Gastroesophageal sphincter (tissue), 4 donors: ENCODE measurements around the gene PLEKHA7. TPM values are rescaled to one million over a fixed set of nuclear protein-coding genes. Genes with fewer than 3 reads are reported as not detected.

Experiments used
- ATAC-seq: fragments of 150-250 bp; one replicate; pipeline ENCODE4 v1.9.1; 2016; ENCODE audit warnings: mild to moderate bottlenecking, moderate library complexity
- H3K27ac ChIP-seq, 4 donors: fragments of 200-600 bp; sonication (generic) in 3 of 4; 1 replicate in 3 of 4; 2 replicates in 1 of 4; pipeline ENCODE4 v1.5.1; 2016 to 2019
- H3K27me3 ChIP-seq: fragments of 200-600 bp; sonication (generic); one replicate; pipeline ENCODE4 v1.5.1; 2019
- H3K36me3 ChIP-seq, 2 donors: fragments of 200-600 bp; sonication (generic); one replicate each; pipeline ENCODE4 v1.5.1; 2019; ENCODE audit warnings: control low read depth in 1 of 2
- H3K4me1 ChIP-seq, 3 donors: fragments of 200-600 bp; sonication (generic); 1 replicate in 2 of 3; 2 replicates in 1 of 3; pipeline ENCODE4 v1.5.1; 2016 to 2019; ENCODE audit warnings: control low read depth in 2 of 3
- H3K4me3 ChIP-seq, 2 donors: fragments of 200-600 bp; sonication (generic); one replicate each; pipeline ENCODE4 v1.5.1; 2019; ENCODE audit warnings: mild to moderate bottlenecking in 1 of 2, moderate library complexity in 1 of 2
- H3K9me3 ChIP-seq, 3 donors: fragments of 200-600 bp; sonication (generic); one replicate each; pipeline ENCODE4 v1.5.1; 2017 to 2019; ENCODE audit warnings: control low read depth in 2 of 3
- EP300 ChIP-seq: sonication (generic); formaldehyde crosslinking; IDR thresholded peaks from one replicate; pipeline ENCODE4 v1.6.1; 2017; ENCODE audit warnings: antibody characterized with exemption, mild to moderate bottlenecking
- POLR2A ChIP-seq, 2 donors: fragments of 450-650 bp; IDR thresholded peaks; one replicate each; pipeline ENCODE4 v1.6.1; 2017; ENCODE audit warnings: antibody characterized with exemption in 2 of 2, mild to moderate bottlenecking in 2 of 2, moderate library complexity in 1 of 2
- POLR2AphosphoS5 ChIP-seq: sonication (generic); formaldehyde crosslinking; IDR thresholded peaks from one replicate; pipeline ENCODE4 v1.6.1; 2017; ENCODE audit warnings: antibody characterized with exemption
- WGBS, 2 donors: methylation state at CpG; one replicate each; pipeline ENCODE4 v1.1.5; 2018; ENCODE audit warnings: low coverage in 1 of 2; 5-methylcytosine and 5-hydroxymethylcytosine counted together
- total RNA-seq, 4 donors: library from RNA; depleted of rRNA; stranded (reverse); fragments of >200 nt; gene quantifications; one replicate each; pipeline ENCODE4 v1.1.0, GENCODE V29; 2016
- TF ChIP-seq, protein P1 (sequence below), 4 experiments: fragments of 200-600 bp in 2 of 4; fragments of 450-650 bp in 2 of 4; sonication (generic) in 1 of 4; IDR thresholded peaks; one replicate each; pipeline ENCODE4 v1.5.1; 2017 to 2019; ENCODE audit warnings: antibody characterized with exemption in 4 of 4, mild to moderate bottlenecking in 2 of 4, moderate library complexity in 2 of 4

PLEKHA7 gene
- total RNA-seq, 4 donors from 2014 or later, result 8.6 to 13.2 (median 12.2) TPM

- H3K27me3 ChIP-seq, result no peaks in the 10 kb centered on the region
- no peaks in the 10 kb centered on the region for H3K36me3 ChIP-seq
- 86 to 96% methylated on average over 6 to 7 of the region's 7 CpGs for WGBS, 2 donors
- ATAC-seq, result no peak
- H3K4me3 ChIP-seq, result no peak overlapping the region
- H3K27ac ChIP-seq, result no peak overlapping the region
- TF ChIP-seq POLR2A (IDR thresholded peaks at IDR 0.05) (no peak), POLR2AphosphoS5 (no peak), EP300 (no peak)
- TF ChIP-seq, protein P1, sequence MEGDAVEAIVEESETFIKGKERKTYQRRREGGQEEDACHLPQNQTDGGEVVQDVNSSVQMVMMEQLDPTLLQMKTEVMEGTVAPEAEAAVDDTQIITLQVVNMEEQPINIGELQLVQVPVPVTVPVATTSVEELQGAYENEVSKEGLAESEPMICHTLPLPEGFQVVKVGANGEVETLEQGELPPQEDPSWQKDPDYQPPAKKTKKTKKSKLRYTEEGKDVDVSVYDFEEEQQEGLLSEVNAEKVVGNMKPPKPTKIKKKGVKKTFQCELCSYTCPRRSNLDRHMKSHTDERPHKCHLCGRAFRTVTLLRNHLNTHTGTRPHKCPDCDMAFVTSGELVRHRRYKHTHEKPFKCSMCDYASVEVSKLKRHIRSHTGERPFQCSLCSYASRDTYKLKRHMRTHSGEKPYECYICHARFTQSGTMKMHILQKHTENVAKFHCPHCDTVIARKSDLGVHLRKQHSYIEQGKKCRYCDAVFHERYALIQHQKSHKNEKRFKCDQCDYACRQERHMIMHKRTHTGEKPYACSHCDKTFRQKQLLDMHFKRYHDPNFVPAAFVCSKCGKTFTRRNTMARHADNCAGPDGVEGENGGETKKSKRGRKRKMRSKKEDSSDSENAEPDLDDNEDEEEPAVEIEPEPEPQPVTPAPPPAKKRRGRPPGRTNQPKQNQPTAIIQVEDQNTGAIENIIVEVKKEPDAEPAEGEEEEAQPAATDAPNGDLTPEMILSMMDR (IDR thresholded peaks at IDR 0.05), result no peak
- no peaks in the 10 kb centered on the region for H3K9me3 ChIP-seq
- H3K4me1 ChIP-seq, result no peaks in the 10 kb centered on the region
Measured at GRCh38 chr11:16977136-16977993, 36.8 kb downstream of the PLEKHA7 start.

GRCh38 chr11:16976379-16976778 lies 37.8 kb downstream of the PLEKHA7 start:
- Histone ChIP-seq H3K9me3 (no peaks in the 10 kb centered on the region), H3K27ac (no peak overlapping the region), H3K4me3 (no peak overlapping the region), H3K4me1 (no peaks in the 10 kb centered on the region), H3K27me3 (no peaks in the 10 kb centered on the region), H3K36me3 (no peaks in the 10 kb centered on the region)
- WGBS, 2 donors, result 80% methylated on average over 5 of the region's 5 CpGs
- no peak for ATAC-seq
- TF ChIP-seq POLR2AphosphoS5, result no peak
- TF ChIP-seq, protein P1 (IDR thresholded peaks at IDR 0.05), result no peak
- TF ChIP-seq EP300, result no peak
- no peak for TF ChIP-seq POLR2A (IDR thresholded peaks at IDR 0.05)

DNA sequence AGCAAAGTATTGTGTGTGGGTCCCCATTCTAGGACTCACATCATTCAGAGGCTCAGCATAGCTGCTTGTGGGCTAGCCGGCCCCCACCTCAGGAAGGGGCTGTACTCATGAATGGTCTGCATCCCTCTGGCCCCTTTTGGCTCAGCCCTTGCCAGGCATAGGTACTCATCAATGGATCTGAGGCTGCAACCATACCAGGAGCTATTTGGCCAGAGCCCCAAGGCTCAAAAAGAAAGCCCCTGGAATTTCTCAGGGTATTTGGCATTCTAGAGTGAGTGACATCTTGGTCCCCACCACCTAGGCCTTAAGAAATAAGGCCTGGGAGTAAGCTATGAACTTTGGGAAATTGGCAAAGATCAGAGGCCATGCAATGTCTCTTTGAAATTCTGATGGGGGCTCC lies 38.3 kb downstream of the PLEKHA7 start:
- Histone ChIP-seq H3K27ac (no peak overlapping the region), H3K36me3 (no peaks in the 10 kb centered on the region), H3K4me3 (no peak overlapping the region), H3K27me3 (no peaks in the 10 kb centered on the region), H3K4me1 (no peaks in the 10 kb centered on the region), H3K9me3 (no peaks in the 10 kb centered on the region)
- no peak for ATAC-seq
- TF ChIP-seq POLR2AphosphoS5 (no peak), EP300 (no peak), POLR2A (IDR thresholded peaks at IDR 0.05) (no peak)
- TF ChIP-seq, protein P1 (IDR thresholded peaks at IDR 0.05), result no peak
- WGBS, 2 donors, result 100% methylated on average over 1 of the region's 1 CpG; no CpG with 5 or more reads in 1 of the 2 donors

- H3K4me1 ChIP-seq, result no peaks in the 10 kb centered on the region
Measured at GRCh38 chr11:16973338-16973964, 40.8 kb downstream of the PLEKHA7 start.

More at GRCh38 chr11:16973338-16973964, 40.8 kb downstream of the PLEKHA7 start:
- Histone ChIP-seq H3K4me3 (no peak overlapping the region), H3K27me3 (no peaks in the 10 kb centered on the region), H3K27ac (no peak overlapping the region), H3K36me3 (no peaks in the 10 kb centered on the region), H3K9me3 (no peaks in the 10 kb centered on the region)
- ATAC-seq, result no peak
- TF ChIP-seq POLR2AphosphoS5 (no peak), EP300 (no peak), POLR2A (IDR thresholded peaks at IDR 0.05) (no peak)
- TF ChIP-seq, protein P1 (IDR thresholded peaks at IDR 0.05), result no peak
- WGBS, 2 donors, result 83 to 93% methylated on average over 1 to 3 of the region's 3 CpGs
